Spleen (tissue), 7 donors: ENCODE measurements around the gene BTG3.

Experiments used
- POLR2A ChIP-seq, 3 donors: fragments of 450-650 bp; IDR thresholded peaks; one replicate each; pipeline ENCODE4 v1.5.1; 2017; ENCODE audit warnings: antibody characterized with exemption in 3 of 3, mild to moderate bottlenecking in 1 of 3
- POLR2AphosphoS5 ChIP-seq, 3 donors: sonication (generic); formaldehyde crosslinking; IDR thresholded peaks; one replicate each; pipeline ENCODE4 v1.5.1; 2017; ENCODE audit warnings: antibody characterized with exemption in 3 of 3
- TF ChIP-seq, protein P1 (sequence below), 11 experiments: fragments of 200-600 bp in 7 of 11; fragments of 450-650 bp in 4 of 11; sonication (generic) in 4 of 11; IDR thresholded peaks in 8 of 11; conservative IDR thresholded peaks in 3 of 11; 1 replicate in 7 of 11; 2 replicates in 4 of 11; pipeline versions ENCODE4 v1.4.0 to v1.8.0; 2016 to 2021; ENCODE audit warnings: antibody characterized with exemption in 11 of 11, inconsistent platforms in 4 of 11, mild to moderate bottlenecking in 1 of 11
- donor health status: DM: no; HTN: no; CAD: no; lungs with moderate emphysema.
- donor health status: DM: no; HTN: no; CAD: no.
- donor health status: DM: no; HTN: no; CAD: no.

DNA sequence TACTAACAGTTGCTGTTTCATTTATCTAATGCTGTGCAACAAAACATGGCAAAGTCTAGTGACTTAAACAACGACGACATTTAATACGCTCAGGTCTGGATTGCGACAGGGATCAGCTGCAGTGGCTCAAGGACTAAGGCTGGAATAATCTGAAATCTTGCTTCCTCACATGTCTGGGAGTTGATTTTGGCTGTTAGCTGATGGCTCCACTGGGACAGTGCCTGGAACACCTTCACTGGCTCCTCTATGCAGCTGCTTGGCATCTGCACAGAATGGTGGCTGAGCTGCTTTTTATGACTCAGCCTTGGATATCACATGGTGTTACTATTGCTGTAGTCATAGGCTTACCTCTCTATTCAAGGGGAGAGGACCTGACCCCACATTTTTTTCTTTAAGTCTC lies 24.0 kb upstream of the BTG3 start:
- TF ChIP-seq, protein P1, sequence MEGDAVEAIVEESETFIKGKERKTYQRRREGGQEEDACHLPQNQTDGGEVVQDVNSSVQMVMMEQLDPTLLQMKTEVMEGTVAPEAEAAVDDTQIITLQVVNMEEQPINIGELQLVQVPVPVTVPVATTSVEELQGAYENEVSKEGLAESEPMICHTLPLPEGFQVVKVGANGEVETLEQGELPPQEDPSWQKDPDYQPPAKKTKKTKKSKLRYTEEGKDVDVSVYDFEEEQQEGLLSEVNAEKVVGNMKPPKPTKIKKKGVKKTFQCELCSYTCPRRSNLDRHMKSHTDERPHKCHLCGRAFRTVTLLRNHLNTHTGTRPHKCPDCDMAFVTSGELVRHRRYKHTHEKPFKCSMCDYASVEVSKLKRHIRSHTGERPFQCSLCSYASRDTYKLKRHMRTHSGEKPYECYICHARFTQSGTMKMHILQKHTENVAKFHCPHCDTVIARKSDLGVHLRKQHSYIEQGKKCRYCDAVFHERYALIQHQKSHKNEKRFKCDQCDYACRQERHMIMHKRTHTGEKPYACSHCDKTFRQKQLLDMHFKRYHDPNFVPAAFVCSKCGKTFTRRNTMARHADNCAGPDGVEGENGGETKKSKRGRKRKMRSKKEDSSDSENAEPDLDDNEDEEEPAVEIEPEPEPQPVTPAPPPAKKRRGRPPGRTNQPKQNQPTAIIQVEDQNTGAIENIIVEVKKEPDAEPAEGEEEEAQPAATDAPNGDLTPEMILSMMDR (IDR thresholded peaks at IDR 0.05 in 8 of 11, conservative IDR thresholded peaks at IDR 0.05 in 3 of 11) = no peak
- TF ChIP-seq POLR2A (IDR thresholded peaks at IDR 0.05) (no peak), POLR2AphosphoS5 (IDR thresholded peaks at IDR 0.05) (no peak)
